HG03565 (cell line): ENCODE measurements around the gene CYCS.

ENCODE experiments used
- ATAC-seq: cut with Tn5 transposase; IDR thresholded peaks from one replicate; pipeline ENCODE4 v1.9.1; 2021; ENCODE audit warnings: mild to moderate bottlenecking, moderate library complexity; ENCODE audit not compliant: unreplicated experiment

The CYCS gene

GRCh38 chr7:25075459-25075858, 49.6 kb downstream of the CYCS start:
- no peak for ATAC-seq

- no peak for ATAC-seq
These were observed 51.6 kb downstream of the CYCS start for GRCh38 chr7:25073451-25073850.
